ENCODE results near the gene SH2D2A. TPM values are rescaled to one million over a fixed set of nuclear protein-coding genes. Genes with fewer than 3 reads are reported as not detected.
A peak's percentile ranks its signal among the peaks of the same experiment; 100 is the strongest.

Gene SH2D2A
- total and polyA plus RNA-seq, 9 of the 15 experiments (the other 6 are each of a cell fraction or from before 2014, with no cell fraction given): 0.89 to 33.6 (median 6.9) TPM

DNA sequence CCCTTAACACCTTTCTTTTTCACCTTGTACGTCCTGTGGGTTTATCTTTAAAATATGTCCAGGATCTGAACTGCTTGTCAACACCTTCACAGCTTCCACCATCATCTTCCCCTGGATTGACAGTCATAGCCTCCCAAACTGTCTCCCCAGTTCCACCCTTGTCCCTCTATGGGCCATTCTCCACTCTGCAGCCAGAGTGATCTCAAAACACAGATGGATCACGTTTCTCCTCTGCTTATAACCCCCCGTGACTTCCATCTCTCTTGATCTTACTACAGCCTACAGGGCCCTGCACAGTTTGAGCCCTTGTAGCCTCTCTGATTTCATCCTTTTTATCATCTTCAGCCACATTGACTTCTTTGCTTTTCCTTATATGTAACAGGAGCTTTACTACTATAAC, 38.0 kb upstream of the SH2D2A start:
- Histone ChIP-seq H3K27ac (ENCODE audit: extremely low read depth, low read depth, low read length) (no peak overlapping the region), H3K36me3 (ENCODE audit: control insufficient read depth, insufficient read depth, low read length) (no peaks in the 10 kb centered on the region), H3K9me3 (replicated peaks; ENCODE audit: control insufficient read depth, insufficient read depth, low read depth, low read length) (no peaks in the 10 kb centered on the region), H3K4me1 (replicated peaks in 1 of 2; ENCODE audit: control insufficient read depth in 2 of 2, insufficient read depth in 2 of 2, low read length in 2 of 2) (peaks cover 35 to 50% of the 10 kb centered on the region in 2 experiments), H3K79me2 (ENCODE audit: control insufficient read depth, insufficient read depth, low read length) (no peaks in the 10 kb centered on the region), H3K9ac (ENCODE audit: insufficient read depth in 1 of 2, low read depth in 2 of 2, low read length in 2 of 2) (no peak overlapping the region), H4K20me1 (replicated peaks; ENCODE audit: control insufficient read depth, insufficient read depth, low read length) (no peaks in the 10 kb centered on the region), H3K27me3 (ENCODE audit: control insufficient read depth in 2 of 2, insufficient read depth in 2 of 2, low read length in 2 of 2) (no peaks in the 10 kb centered on the region), H2AFZ (ENCODE audit: low read depth, low read length) (no peak overlapping the region), H3K4me3 (no peak overlapping the region), H3K9me1 (ENCODE audit: control insufficient read depth, insufficient read depth, low read length) (no peaks in the 10 kb centered on the region), H3K4me2 (ENCODE audit: insufficient read depth, low read length) (no peak overlapping the region)
- ChIA-PET POLR2A (interaction anchor here (0.6 to 1.4 kb wide), 4 partner anchors 14 to 189 kb away, joined by 3 to 5 read pairs (median 4); no protein-coding TSS in a partner anchor), CTCF (ENCODE audit: low intra/inter-chr PET ratio) (no interaction called here)
- intact Hi-C loops (cut with micrococcal nuclease) (no loop called here), in situ Hi-C loops (cut with MboI) (no loop called here)
- 12% methylated on average over 3 of the region's 3 CpGs for WGBS (ENCODE audit: insufficient coverage, low coverage, missing lambda C conversion rate)
- DNase-seq (ENCODE audit: extremely low read depth in 1 of 4, low spot score in 3 of 4) (peak in 3 of 4 experiments; percentile 39 to 50 (median 40)), ATAC-seq (no peak), FAIRE-seq (peak; percentile 63)
- no TSS peak for BruUV-seq (replicated peaks)
- TF ChIP-seq ZNF197 (CRISPR knock-in tag; IDR thresholded peaks at IDR 0.05; ENCODE audit: low read depth): no peak
- 0 out of 2 replicates have a peak, but pooled peaks have one; percentile 8 for TF ChIP-seq CBFA2T2 (conservative IDR thresholded peaks at IDR 0.05)
- peak; percentile 78 for TF ChIP-seq BHLHE40 (IDR thresholded peaks at IDR 0.05; ENCODE audit: low read length)
- TF ChIP-seq ASH1L (IDR thresholded peaks at IDR 0.05; ENCODE audit: borderline replicate concordance, low read depth, partially characterized antibody): no peak
- no peak for TF ChIP-seq ELF2 (CRISPR knock-in tag; IDR thresholded peaks at IDR 0.05)
- no peak for TF ChIP-seq NR2C1 (IDR thresholded peaks at IDR 0.05)
- no peak for TF ChIP-seq NR2C1 (tag; IDR thresholded peaks at IDR 0.05)
- no peak for TF ChIP-seq ZNF583 (CRISPR knock-in tag; IDR thresholded peaks at IDR 0.05)
- TF ChIP-seq, protein P1, sequence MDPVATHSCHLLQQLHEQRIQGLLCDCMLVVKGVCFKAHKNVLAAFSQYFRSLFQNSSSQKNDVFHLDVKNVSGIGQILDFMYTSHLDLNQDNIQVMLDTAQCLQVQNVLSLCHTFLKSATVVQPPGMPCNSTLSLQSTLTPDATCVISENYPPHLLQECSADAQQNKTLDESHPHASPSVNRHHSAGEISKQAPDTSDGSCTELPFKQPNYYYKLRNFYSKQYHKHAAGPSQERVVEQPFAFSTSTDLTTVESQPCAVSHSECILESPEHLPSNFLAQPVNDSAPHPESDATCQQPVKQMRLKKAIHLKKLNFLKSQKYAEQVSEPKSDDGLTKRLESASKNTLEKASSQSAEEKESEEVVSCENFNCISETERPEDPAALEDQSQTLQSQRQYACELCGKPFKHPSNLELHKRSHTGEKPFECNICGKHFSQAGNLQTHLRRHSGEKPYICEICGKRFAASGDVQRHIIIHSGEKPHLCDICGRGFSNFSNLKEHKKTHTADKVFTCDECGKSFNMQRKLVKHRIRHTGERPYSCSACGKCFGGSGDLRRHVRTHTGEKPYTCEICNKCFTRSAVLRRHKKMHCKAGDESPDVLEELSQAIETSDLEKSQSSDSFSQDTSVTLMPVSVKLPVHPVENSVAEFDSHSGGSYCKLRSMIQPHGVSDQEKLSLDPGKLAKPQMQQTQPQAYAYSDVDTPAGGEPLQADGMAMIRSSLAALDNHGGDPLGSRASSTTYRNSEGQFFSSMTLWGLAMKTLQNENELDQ (CRISPR knock-in tag; IDR thresholded peaks at IDR 0.05; ENCODE audit: borderline replicate concordance): no peak
- TF ChIP-seq, protein P2, sequence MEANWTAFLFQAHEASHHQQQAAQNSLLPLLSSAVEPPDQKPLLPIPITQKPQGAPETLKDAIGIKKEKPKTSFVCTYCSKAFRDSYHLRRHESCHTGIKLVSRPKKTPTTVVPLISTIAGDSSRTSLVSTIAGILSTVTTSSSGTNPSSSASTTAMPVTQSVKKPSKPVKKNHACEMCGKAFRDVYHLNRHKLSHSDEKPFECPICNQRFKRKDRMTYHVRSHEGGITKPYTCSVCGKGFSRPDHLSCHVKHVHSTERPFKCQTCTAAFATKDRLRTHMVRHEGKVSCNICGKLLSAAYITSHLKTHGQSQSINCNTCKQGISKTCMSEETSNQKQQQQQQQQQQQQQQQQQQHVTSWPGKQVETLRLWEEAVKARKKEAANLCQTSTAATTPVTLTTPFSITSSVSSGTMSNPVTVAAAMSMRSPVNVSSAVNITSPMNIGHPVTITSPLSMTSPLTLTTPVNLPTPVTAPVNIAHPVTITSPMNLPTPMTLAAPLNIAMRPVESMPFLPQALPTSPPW (CRISPR knock-in tag; IDR thresholded peaks at IDR 0.05): no peak
- no peak for TF ChIP-seq NCOA6 (IDR thresholded peaks at IDR 0.05)
- TF ChIP-seq, protein P3, sequence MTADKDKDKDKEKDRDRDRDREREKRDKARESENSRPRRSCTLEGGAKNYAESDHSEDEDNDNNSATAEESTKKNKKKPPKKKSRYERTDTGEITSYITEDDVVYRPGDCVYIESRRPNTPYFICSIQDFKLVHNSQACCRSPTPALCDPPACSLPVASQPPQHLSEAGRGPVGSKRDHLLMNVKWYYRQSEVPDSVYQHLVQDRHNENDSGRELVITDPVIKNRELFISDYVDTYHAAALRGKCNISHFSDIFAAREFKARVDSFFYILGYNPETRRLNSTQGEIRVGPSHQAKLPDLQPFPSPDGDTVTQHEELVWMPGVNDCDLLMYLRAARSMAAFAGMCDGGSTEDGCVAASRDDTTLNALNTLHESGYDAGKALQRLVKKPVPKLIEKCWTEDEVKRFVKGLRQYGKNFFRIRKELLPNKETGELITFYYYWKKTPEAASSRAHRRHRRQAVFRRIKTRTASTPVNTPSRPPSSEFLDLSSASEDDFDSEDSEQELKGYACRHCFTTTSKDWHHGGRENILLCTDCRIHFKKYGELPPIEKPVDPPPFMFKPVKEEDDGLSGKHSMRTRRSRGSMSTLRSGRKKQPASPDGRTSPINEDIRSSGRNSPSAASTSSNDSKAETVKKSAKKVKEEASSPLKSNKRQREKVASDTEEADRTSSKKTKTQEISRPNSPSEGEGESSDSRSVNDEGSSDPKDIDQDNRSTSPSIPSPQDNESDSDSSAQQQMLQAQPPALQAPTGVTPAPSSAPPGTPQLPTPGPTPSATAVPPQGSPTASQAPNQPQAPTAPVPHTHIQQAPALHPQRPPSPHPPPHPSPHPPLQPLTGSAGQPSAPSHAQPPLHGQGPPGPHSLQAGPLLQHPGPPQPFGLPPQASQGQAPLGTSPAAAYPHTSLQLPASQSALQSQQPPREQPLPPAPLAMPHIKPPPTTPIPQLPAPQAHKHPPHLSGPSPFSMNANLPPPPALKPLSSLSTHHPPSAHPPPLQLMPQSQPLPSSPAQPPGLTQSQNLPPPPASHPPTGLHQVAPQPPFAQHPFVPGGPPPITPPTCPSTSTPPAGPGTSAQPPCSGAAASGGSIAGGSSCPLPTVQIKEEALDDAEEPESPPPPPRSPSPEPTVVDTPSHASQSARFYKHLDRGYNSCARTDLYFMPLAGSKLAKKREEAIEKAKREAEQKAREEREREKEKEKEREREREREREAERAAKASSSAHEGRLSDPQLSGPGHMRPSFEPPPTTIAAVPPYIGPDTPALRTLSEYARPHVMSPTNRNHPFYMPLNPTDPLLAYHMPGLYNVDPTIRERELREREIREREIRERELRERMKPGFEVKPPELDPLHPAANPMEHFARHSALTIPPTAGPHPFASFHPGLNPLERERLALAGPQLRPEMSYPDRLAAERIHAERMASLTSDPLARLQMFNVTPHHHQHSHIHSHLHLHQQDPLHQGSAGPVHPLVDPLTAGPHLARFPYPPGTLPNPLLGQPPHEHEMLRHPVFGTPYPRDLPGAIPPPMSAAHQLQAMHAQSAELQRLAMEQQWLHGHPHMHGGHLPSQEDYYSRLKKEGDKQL (CRISPR knock-in tag; IDR thresholded peaks at IDR 0.05; ENCODE audit: borderline replicate concordance): no peak

All from K562 (cell line).